NCI-H1436 (cell line): Measurements from ENCODE around the gene SNRPA1.

ENCODE experiments used
- DNase-seq: peaks from one replicate; lab custom pipeline; 2025; lab: John Stamatoyannopoulos, UW

Gene SNRPA1

DNA sequence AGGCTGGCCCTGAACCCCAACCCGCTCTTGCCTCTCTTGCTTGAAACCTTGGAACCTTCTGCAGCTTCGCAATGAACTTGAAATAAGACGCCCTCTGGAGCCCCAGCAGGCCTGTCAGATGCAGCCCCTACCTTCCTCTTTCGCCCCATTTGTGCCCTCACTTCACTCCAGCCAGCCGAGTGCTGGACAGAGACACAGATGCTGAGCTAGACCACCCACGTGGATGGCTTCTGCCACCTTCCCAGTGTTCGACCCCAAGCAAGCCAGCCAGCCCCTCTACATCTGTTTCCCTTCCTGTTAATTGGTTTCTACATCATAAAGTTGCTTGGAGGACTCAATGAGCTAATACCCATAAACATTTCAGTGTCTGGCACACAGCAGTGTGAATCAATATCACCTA lies 23.8 kb upstream of the SNRPA1 start:
- DNase-seq, result no peak

DNA sequence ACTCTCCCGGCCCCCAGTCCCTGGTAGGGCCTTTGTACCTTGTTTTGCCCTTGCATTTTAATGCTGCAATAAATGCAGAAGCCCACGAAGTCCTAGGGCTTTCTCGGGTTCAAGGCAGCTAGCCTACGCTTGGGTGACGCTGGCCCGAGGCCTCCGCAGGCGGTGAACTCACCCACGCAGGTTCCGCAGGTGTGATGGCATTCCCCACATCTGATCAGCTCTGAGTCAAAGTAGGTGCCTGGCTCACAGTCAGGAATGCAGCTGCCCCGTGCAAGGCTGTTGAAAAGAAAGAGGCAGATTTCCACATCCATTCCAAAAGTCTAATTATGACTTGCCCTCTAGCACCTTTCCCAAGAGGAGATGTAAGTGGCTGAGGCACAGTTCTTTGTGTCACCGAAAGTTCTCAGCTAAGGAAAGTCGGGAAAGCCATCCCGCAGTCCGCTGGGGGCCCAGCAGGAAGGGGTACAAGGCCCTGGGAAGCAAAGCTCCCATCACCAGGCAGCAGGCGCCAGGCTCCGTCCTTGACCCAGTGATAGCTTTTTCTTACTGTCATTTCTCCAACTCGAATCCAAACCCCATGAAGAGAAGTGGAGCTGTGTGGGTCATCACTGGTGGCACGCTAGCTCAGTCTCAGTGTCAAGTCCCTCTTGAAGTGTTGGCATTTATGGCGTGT lies 23.2 kb upstream of the SNRPA1 start:
- no peak for DNase-seq

GRCh38 chr15:101317336-101317872 lies 22.4 kb upstream of the SNRPA1 start:
- no peak for DNase-seq

DNA sequence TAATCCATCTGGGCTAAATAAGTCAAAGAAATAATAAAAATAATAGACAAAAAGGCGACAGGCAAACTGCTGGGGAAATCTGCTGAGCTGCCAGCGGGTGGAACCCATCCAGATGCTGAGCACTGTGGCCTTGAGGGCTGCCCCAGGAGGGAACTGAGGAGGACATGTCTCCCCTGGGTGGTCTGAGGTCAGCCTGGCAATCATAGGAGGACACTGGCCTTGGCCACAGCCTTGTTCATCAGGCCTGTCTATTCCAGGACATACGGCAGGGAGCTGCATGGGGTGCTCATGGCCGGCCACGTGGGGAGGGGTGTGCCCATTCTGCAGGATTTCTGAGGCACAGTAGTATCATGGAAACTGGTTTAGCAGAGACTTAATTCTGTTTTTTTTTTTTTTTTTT lies 21.5 kb upstream of the SNRPA1 start:
- DNase-seq, result no peak

GRCh38 chr15:101315736-101316135 lies 20.7 kb upstream of the SNRPA1 start:
- DNase-seq, result no peak

DNA sequence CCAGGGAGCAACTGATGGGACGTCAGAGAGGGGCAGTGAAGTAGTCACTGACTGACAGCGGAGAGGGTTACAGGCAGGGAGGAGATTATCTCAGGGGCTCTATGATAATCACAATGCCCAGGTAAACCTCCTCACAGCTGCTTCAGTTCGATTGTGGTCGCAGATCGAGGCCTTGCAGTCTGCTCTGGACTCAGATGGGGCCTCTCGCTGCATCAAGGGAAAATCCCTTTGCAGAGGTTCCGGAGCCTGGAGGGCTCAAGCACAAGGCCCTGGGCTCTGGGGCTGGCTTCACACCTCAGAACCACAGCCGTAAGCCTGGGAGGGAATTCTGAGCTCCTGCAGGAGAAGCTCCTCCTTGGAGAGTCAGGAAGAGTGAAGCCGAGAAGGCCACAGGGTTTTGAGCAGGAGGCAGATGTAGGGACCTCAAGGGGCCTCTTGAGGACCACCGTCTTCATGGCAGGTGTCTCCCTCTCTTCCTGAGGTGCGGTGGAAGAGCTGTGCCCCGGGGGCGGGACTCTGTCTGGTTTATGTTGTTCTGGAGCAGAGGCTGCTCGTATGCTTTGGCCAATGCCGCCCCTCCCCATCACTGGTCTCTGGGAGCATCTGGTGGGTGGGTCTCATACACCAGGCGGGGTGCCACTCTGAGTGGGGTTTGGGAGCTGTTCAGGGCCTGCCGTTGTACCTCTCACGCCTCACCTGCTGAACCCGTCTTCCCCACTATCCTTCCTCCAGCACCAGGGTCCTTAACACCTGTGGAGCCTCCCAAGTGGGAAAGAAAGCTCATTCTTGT lies 19.5 kb upstream of the SNRPA1 start:
- no peak for DNase-seq

GRCh38 chr15:101313041-101313761 lies 18.2 kb upstream of the SNRPA1 start:
- DNase-seq, result no peak

DNA sequence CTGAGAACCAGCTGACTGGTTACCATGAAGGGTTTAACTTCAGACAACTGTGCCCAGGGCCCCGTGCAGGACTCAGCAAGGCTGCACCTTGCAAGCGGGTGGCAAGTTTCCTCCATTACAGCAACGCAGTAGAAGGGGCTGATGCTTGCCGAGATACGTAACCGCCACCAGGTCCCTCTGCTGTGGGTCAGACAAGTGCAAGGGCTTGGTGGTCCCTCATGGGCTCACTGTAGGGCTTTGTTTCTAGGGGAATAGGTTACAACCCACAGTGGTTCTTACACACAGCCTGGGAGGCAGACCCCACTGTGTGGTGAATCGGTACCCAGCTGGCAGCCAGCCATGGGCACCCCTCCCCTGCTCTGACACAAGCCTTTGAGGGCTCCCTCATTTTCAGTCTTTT lies 15.5 kb upstream of the SNRPA1 start:
- no peak for DNase-seq

DNA sequence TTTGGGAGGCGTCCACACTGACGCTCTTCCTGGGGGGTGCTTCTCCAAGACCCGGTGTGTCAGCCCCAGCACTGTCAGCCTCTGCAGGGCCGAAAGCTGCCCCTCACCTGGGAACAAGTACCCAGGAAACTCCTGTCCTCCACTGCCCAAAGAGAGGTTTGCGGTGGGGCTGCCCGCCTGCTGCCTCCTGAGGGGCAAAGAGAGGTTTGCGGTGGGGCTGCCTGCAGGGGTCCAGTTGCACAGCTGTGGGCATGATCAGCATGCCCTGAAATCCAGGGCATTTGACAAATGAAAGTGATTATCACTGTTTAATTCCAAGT lies 15.1 kb upstream of the SNRPA1 start:
- no peak for DNase-seq

DNA sequence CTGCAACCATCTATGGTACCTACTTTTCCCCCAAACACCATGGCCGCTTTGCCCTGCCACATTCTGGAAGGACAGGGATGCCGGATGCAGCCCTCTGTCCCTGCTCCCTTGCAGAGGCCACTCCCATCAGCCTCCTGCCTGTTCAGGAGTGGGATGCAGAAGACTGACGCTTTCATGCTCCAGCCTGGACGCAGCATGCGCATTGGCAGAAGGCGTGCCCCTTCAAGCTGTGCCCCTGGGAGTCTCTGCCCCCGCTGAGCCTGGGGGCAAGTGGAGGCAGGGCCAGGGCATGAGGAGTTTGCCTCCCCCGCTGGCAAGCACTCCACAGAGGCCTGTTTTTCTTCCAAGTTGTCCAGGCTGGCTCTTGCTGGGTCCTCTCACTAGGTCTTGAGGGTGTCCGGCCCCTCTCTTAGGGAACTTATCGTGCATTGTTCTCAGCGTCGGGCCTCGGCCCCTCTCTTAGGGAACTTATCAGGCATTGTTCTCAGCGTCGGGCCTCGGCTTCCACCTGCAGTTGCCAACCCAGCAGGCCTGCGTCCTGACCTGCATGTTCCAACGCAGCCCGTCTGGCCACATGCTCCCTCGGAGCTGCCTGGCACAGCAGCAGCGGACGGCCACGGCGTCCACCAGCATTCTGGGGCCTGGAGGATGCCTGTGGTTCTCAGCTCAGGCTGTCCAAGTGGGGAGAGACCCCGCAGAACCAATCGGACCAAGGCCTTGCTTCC lies 14.6 kb upstream of the SNRPA1 start:
- DNase-seq, result no peak

- DNase-seq, result no peak
Observed at GRCh38 chr15:101308604-101309435, 13.8 kb upstream of the SNRPA1 start.

DNA sequence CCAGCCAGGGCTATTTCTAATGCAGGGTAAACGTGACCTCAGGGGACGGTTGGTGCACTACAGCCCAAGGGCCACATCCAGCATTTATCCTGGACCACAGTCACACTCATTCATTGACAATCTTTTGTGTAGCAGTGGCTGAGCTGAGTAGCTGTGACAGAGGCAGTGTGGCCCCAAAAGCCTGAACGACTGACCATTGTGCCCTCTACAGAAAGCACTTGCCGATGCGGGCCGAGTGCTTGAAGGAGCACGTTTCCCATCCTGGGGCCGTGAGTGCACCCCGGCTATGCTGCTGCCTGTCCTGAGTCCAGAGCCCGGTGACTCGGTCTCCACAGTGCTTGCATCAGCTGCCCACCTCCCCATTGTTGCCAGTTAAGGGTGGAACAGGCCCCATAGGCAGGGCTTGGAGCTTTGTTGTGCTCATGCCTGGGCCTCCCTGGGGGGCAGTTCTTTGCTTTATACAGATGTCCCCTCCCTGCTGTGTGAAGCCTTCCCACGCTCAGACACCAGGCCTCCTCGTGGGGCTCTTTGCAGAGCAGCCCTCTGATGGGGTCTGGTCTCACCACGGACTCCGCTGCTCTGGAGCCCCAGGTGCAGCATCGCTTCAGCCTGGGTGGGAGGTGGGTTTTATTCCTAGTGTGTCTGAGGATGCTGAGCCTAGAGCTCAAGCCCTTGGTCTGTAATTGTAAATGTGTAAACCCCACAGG lies 13.0 kb upstream of the SNRPA1 start:
- no peak for DNase-seq

DNA sequence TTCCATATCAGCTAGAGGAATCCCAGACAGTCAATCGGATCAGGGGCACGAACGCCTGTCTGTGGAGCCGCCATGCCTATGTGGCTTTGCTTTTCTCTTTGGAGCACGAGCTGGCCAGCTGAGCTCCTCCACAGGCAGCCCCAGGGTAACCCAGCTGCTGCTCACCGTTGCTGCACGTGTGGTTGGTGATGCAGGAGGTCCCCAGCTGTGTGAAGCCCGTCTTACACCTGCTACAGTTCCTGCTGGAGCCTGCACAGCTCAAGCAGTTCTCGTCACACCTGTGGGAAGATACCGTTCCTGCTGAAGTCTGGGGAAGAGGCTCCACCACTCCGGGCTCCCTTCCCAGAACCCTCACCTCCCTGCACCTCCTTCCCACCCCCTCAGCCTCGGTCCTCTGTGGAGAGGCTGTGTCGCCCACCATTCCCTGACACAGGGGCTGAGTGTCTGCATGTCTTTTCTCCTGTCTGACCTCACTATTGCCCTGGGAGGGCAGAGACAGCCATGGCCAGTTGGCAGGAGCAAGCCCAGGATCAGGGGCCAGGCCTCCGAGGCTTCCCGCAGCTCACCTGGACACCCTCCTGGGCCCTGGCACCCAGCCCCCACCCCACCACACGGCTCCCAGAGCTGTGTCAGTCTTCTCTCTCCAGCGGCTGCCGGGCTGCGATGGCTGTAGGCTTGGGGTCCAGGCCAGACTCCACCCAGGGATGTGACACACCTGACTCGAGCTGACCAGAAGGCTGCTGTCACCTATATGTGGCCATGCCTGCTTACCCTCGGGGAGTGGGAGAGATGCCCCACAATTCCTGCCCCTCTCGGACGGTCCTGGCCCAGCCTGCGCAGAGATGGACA lies 12.2 kb upstream of the SNRPA1 start:
- no peak for DNase-seq

DNA sequence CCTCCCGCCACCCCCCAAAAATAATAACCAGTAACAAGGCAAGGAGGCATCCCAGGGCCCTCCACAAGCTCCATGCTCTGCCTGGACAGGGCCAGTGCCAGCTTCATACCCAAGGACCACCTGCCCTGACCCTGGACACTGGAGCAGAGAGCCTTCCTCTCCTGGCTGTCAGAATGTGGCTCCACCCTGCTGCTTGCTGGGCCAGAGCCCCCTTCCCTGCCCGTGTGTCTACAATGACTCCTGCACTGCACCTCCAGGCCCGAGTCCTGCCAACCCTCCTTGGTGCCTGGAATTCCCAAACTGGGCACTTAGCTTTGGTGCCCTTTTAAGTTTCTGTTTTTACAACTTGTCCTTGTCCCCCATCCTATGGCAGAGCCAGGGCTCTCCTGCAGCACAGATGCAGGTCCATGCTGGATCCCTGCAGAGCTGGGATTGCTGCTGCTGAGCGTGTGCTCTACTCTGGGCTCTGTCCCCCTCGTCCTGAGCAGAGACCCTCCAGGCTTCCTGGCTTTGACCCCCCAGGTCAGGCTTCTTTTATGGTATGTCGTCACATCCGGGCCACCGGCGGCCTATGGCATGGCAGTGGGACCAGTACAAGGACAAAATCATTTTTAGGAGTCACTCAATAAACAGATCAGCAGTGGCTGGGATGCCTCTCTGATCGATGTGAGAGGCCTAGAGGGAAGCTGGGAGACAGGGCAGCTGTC lies 11.4 kb upstream of the SNRPA1 start:
- DNase-seq, result no peak

- DNase-seq, result no peak
Observed at GRCh38 chr15:101305820-101306255, 10.8 kb upstream of the SNRPA1 start.

DNA sequence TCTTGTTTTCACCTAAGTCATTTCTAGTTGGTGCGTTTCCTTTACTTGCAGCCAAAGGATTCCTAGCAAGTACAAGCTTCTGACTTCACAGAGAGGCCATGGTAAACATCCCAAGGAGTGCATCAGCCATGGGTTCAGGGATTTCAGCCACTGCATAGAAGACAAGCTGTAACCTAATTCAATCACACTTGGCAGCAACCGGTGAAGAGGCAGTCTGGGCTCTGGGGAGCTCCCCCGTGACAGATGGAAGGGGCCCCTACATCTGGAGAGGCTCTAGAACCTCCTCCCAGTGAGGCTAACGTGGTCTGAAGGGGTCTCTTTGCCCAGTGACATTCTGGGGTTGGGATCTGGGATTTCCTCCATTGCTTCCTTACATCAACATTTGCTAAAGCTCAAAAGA lies 8.4 kb upstream of the SNRPA1 start:
- DNase-seq, result no peak

GRCh38 chr15:101296418-101297405 lies 1.7 kb upstream of the SNRPA1 start:
- no peak for DNase-seq
